ENCODE measurements around the gene ST3GAL2. TPM values are rescaled to one million over a fixed set of nuclear protein-coding genes. Genes with fewer than 3 reads are reported as not detected.

ST3GAL2 gene
- total and polyA plus RNA-seq, 9 of the 15 experiments (the other 6 are each of a cell fraction or from before 2014, with no cell fraction given) = 1.5 to 108 (median 34.3) TPM

- TF ChIP-seq ZBTB40 (IDR thresholded peaks at IDR 0.05) (no peak), ZBTB40 (CRISPR knock-in tag; IDR thresholded peaks at IDR 0.05) (no peak), TRIM25 (IDR thresholded peaks at IDR 0.05; ENCODE audit: borderline replicate concordance) (no peak), ZNF79 (CRISPR knock-in tag; IDR thresholded peaks at IDR 0.05; ENCODE audit: low read depth) (no peak), RBM25 (IDR thresholded peaks at IDR 0.05; ENCODE audit: low read depth, low read length, severe bottlenecking) (no peak), HMG20B (CRISPR knock-in tag; IDR thresholded peaks at IDR 0.05) (no peak)
Observed at GRCh38 chr16:70480127-70481105, 41.5 kb upstream of the ST3GAL2 start (continued).

All from K562 (cell line).